ENCODE measurements around the gene KRT77.

DNA sequence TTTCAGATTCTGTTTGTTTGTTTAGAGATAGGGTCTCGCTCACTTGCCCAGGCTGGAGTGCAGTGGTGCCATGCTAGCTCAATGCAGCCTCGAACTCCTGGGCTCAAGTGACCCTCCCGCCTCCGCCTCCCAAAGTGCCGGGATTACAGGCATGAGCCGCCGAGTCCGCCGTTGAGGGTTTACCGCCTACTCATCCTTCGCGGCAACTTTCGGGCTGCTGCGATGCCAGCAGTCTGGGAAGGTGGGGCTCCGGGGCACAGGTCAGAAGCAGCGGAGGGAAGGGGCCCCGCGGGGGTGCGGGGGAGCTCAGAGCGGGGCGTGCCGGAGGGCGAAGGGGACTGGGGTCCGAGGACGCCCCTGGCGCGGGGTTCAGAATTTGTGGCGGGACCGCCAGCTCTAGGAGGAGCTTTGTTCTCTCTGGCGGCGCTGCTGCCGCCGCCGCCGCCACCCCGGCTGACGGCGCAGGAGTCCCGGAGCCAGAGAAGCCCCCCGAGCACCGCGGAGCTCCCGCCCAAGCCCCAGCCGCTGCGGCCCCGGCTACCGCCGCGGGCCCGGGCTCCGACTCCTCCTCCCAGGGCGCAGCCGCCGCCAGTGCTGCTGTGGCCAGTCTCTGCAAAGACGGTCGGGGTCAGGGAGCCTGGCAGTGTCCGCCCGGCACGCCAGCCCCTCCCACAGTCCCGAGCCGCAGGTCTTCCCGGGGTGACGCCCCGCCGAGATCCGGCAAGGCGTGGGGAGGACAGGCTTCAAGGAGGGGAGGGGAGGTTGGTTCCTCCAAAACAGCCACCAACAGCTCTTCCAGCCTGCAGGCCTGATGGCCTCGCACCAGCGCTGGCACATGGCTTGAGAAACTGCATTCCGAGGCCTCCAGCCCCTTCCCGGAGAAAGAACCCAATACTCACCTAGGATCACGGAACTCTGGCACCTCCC, 10.9 kb upstream of the KRT77 start:
- TF ChIP-seq HOXA7 (CRISPR knock-in tag; IDR thresholded peaks at IDR 0.05; ENCODE audit: borderline replicate concordance) = no peak
- no peak for TF ChIP-seq ZNF521 (tag by site-specific recombination; IDR thresholded peaks at IDR 0.05)
- TF ChIP-seq YY1 (tag by site-specific recombination; IDR thresholded peaks at IDR 0.05) = no peak
- TF ChIP-seq, protein P1, sequence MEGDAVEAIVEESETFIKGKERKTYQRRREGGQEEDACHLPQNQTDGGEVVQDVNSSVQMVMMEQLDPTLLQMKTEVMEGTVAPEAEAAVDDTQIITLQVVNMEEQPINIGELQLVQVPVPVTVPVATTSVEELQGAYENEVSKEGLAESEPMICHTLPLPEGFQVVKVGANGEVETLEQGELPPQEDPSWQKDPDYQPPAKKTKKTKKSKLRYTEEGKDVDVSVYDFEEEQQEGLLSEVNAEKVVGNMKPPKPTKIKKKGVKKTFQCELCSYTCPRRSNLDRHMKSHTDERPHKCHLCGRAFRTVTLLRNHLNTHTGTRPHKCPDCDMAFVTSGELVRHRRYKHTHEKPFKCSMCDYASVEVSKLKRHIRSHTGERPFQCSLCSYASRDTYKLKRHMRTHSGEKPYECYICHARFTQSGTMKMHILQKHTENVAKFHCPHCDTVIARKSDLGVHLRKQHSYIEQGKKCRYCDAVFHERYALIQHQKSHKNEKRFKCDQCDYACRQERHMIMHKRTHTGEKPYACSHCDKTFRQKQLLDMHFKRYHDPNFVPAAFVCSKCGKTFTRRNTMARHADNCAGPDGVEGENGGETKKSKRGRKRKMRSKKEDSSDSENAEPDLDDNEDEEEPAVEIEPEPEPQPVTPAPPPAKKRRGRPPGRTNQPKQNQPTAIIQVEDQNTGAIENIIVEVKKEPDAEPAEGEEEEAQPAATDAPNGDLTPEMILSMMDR (tag by site-specific recombination; IDR thresholded peaks at IDR 0.05) = no peak
- TF ChIP-seq ZNF274 (IDR thresholded peaks at IDR 0.05; ENCODE audit: low read length) = no peak
- no peak for TF ChIP-seq ZNF274 (tag by site-specific recombination; IDR thresholded peaks at IDR 0.05; ENCODE audit: borderline replicate concordance)
- TF ChIP-seq TCF7L2 (IDR thresholded peaks at IDR 0.05; ENCODE audit: borderline replicate concordance, low read depth, low read length) = no peak
- no peak for TF ChIP-seq ZNF350 (tag by site-specific recombination; IDR thresholded peaks at IDR 0.05)
- no peak for TF ChIP-seq ZNF585B (tag by site-specific recombination; IDR thresholded peaks at IDR 0.05)
- TF ChIP-seq, protein P2, sequence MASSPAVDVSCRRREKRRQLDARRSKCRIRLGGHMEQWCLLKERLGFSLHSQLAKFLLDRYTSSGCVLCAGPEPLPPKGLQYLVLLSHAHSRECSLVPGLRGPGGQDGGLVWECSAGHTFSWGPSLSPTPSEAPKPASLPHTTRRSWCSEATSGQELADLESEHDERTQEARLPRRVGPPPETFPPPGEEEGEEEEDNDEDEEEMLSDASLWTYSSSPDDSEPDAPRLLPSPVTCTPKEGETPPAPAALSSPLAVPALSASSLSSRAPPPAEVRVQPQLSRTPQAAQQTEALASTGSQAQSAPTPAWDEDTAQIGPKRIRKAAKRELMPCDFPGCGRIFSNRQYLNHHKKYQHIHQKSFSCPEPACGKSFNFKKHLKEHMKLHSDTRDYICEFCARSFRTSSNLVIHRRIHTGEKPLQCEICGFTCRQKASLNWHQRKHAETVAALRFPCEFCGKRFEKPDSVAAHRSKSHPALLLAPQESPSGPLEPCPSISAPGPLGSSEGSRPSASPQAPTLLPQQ (tag by site-specific recombination; IDR thresholded peaks at IDR 0.05) = no peak
- TF ChIP-seq ZNF561 (tag by site-specific recombination; IDR thresholded peaks at IDR 0.05; ENCODE audit: borderline replicate concordance) = no peak

Data from HEK293 (cell line).